Karpas-422 (cell line): ENCODE data around the gene ARHGDIA. TPM values are rescaled to one million over a fixed set of nuclear protein-coding genes. Genes with fewer than 3 reads are reported as not detected.

Experiments used
- DNase-seq: peaks from one replicate; pipeline ENCODE4 v3.0.0-alpha.2; 2015
- H2AFZ ChIP-seq: fragments of 200-600 bp; sonication (generic); 2 replicates; pipeline ENCODE4 v1.6.1; 2014; ENCODE audit warnings: antibody characterized with exemption, low read length, mixed read lengths
- H3K27ac ChIP-seq: fragments of 200-600 bp; sonication (generic); 2 replicates; pipeline ENCODE4 v1.5.1; 2014; ENCODE audit warnings: mild to moderate bottlenecking, low read length, moderate library complexity
- H3K27me3 ChIP-seq: fragments of 200-600 bp; sonication (generic); 2 replicates; pipeline ENCODE4 v1.6.1; 2014; ENCODE audit warnings: low read length, mixed read lengths
- H3K36me3 ChIP-seq: fragments of 200-600 bp; sonication (generic); 2 replicates; pipeline ENCODE4 v1.6.1; 2014; ENCODE audit warnings: low read length, mixed read lengths; ENCODE audit not compliant: insufficient read depth
- H3K4me1 ChIP-seq: fragments of 200-600 bp; sonication (generic); 2 replicates; pipeline ENCODE4 v1.6.1; 2014; ENCODE audit warnings: mild to moderate bottlenecking, low read length, mixed read lengths
- H3K4me2 ChIP-seq: fragments of 200-600 bp; sonication (generic); 2 replicates; pipeline ENCODE4 v1.6.1; 2014; ENCODE audit warnings: low read length, low read depth, mild to moderate bottlenecking; ENCODE audit not compliant: poor library complexity, severe bottlenecking
- H3K4me3 ChIP-seq: fragments of 200-600 bp; sonication (generic); 2 replicates; pipeline ENCODE4 v1.5.1; 2014; ENCODE audit warnings: mild to moderate bottlenecking, antibody characterized with exemption, low read length, mixed read lengths
- H3K79me2 ChIP-seq: fragments of 200-600 bp; sonication (generic); 2 replicates; pipeline ENCODE4 v1.6.1; 2014; ENCODE audit warnings: mild to moderate bottlenecking, low read length, mixed read lengths
- H3K9ac ChIP-seq: fragments of 200-600 bp; sonication (generic); 2 replicates; pipeline ENCODE4 v1.6.0; 2014; ENCODE audit warnings: low read length
- H3K9me2 ChIP-seq: fragments of 200-600 bp; sonication (generic), shearing (Covaris generic); replicated peaks from 2 replicates; pipeline ENCODE4 v1.6.0; 2014; ENCODE audit warnings: mild to moderate bottlenecking, low read length, moderate library complexity; ENCODE audit not compliant: insufficient read depth
- H3K9me3 ChIP-seq: fragments of 300-700, 200-600 bp; sonication (generic); 2 replicates; pipeline ENCODE4 v1.6.1; 2014; ENCODE audit warnings: low read length, mixed read lengths
- H4K20me1 ChIP-seq: fragments of 200-600 bp; sonication (generic); 2 replicates; pipeline ENCODE4 v1.6.1; 2014; ENCODE audit warnings: mild to moderate bottlenecking, antibody characterized with exemption, low read length, low read depth; ENCODE audit not compliant: insufficient read depth
- total RNA-seq: library from RNA; depleted of rRNA; stranded (reverse); fragments of >200 nt; shearing (Covaris generic); gene quantifications from 2 replicates; pipeline ENCODE4 v1.2.3, GENCODE V29; 2014; ENCODE audit warnings: low replicate concordance

ARHGDIA gene
- total RNA-seq, 1 experiment from 2014 or later, result 68.5 TPM

DNA sequence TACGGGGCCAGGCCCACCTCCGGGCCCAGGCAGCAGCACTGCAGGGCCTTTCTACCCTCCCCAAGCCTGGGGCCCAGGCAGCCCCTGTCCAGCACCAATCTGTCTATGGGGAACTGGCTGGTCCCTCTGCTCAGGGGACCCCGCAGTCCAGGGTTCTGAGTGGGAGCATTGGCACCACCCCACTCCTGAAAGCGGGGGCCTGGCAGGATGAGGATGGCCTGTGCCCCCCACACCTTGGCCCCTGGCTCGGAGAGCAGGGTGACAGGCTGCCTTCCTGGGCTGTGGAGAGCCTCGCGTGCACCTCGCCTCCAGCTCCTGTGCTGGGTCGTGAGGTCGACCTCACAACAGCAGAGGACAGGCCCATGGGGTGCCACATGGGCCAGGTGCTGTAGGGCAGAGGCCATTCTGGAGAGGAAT lies 32.3 kb upstream of the ARHGDIA start:
- Histone ChIP-seq H4K20me1 (0 out of 2 replicates have a peak, but pooled peaks cover 14% of the 10 kb centered on the region), H3K27ac (no peak overlapping the region), H3K27me3 (no peaks in the 10 kb centered on the region), H3K79me2 (no peaks in the 10 kb centered on the region), H3K9me2 (no peaks in the 10 kb centered on the region), H3K4me2 (no peak overlapping the region), H3K9me3 (no peaks in the 10 kb centered on the region), H3K4me1 (no peaks in the 10 kb centered on the region; the same call in 1 of the 2 replicates), H3K4me3 (no peak overlapping the region), H2AFZ (no peak overlapping the region), H3K36me3 (no peaks in the 10 kb centered on the region), H3K9ac (no peak overlapping the region)
- no peak for DNase-seq

DNA sequence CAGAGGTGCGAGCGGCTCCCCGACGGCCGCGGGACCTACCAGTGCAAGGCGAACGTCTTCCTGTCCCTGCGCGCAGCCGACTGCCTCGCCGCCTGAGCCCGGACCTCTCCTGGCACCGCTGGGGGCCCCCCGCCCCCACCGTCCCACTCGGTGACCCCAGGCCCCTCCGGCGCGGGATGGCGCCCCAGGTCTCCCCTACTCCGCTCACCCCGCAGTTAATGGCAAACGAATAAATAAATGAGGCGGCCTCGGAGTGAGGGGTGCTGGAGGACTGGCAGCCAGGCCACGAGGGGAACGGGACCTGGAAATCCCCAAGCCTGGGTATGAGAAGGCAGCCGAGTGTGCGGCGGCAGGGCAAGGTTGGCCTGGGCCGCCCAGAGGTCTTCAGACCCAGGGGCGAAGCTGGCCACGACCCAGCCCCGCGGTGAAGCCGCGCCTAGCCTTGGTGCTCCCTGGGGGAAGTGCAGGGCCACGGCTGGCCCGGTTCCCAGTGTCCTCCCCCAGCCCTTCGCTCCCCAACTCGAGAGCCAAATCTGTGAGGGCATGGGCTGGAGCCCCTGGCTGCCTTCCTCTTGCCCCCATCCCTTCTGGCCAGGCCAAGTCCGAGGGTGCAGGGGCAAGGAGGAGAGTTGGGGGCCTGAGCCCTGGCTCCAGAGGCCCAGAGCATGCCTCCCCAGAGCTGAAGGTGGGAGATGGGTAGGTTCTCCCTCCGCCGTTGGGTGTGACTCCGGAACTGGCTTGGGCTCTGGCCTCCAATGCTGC lies 31.7 kb upstream of the ARHGDIA start:
- Histone ChIP-seq H3K27me3 (no peaks in the 10 kb centered on the region), H3K4me2 (no peak overlapping the region), H4K20me1 (0 out of 2 replicates have a peak, but pooled peaks cover 14% of the 10 kb centered on the region), H3K4me3 (no peak overlapping the region), H3K79me2 (no peaks in the 10 kb centered on the region), H3K36me3 (no peaks in the 10 kb centered on the region), H3K4me1 (no peaks in the 10 kb centered on the region; the same call in 1 of the 2 replicates), H2AFZ (no peak overlapping the region), H3K9me3 (no peaks in the 10 kb centered on the region), H3K9me2 (no peaks in the 10 kb centered on the region), H3K27ac (no peak overlapping the region), H3K9ac (no peak overlapping the region)
- no peak for DNase-seq

DNA sequence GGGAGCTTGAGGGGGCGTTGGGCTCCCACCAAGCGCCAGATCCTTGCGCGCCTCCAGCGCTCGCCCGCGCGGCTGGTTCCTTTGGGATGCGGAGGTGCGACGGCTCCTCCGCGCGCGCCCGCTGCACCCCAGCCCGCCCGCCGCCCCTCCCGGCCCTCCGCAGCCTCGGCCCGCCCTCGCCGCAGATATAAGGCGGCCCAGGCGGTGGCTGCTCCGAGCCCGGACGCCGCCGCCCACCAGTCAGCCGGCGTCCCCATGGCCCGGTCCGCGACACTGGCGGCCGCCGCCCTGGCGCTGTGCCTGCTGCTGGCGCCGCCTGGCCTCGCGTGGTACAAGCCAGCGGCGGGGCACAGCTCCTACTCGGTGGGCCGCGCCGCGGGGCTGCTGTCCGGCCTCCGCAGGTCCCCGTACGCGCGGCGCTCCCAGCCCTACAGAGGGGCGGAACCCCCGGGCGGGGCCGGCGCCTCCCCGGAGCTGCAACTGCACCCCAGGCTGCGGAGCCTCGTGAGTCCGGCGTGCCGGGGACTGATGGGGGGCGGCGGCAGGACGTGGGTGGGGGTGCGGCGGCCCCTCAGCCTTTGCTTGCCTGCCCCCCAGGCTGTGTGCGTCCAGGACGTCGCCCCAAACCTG lies 31.0 kb upstream of the ARHGDIA start, which contains the start of gene NPB:
TSS of gene NPB (plus strand) at position 216 of the 630 bp plus-strand sequence. CDS start at position 256, 40 bp downstream.
- H3K79me2 ChIP-seq, result no peaks in the 10 kb centered on the region
- H2AFZ ChIP-seq, result no peak within 1 kb of the TSS
- no peaks in the 10 kb centered on the region for H3K9me2 ChIP-seq
- H3K36me3 ChIP-seq, result no peaks in the 10 kb centered on the region
- H3K4me2 ChIP-seq, result no peak within 1 kb of the TSS
- H3K27ac ChIP-seq, result no peak within 1 kb of the TSS
- no peaks in the 10 kb centered on the region for H3K9me3 ChIP-seq
- no peaks in the 10 kb centered on the region; the same call in 1 of the 2 replicates for H3K4me1 ChIP-seq
- no peak within 1 kb of the TSS for H3K4me3 ChIP-seq
- H4K20me1 ChIP-seq, result 0 out of 2 replicates have a peak, but pooled peaks cover 14% of the 10 kb centered on the region
- H3K9ac ChIP-seq, result no peak within 1 kb of the TSS
- DNase-seq, result no peak
- no peaks in the 10 kb centered on the region for H3K27me3 ChIP-seq

GRCh38 chr17:81901167-81902022 lies 30.3 kb upstream of the ARHGDIA start:
- Histone ChIP-seq H3K79me2 (no peaks in the 10 kb centered on the region), H3K36me3 (no peaks in the 10 kb centered on the region), H3K9ac (no peak overlapping the region), H3K4me1 (no peaks in the 10 kb centered on the region; the same call in 1 of the 2 replicates), H3K4me3 (no peak overlapping the region), H3K9me2 (no peaks in the 10 kb centered on the region), H4K20me1 (0 out of 2 replicates have a peak, but pooled peaks cover 14% of the 10 kb centered on the region), H3K4me2 (no peak overlapping the region), H2AFZ (no peak overlapping the region), H3K9me3 (no peaks in the 10 kb centered on the region), H3K27ac (no peak overlapping the region), H3K27me3 (no peaks in the 10 kb centered on the region)
- no peak for DNase-seq

GRCh38 chr17:81900181-81900820 lies 29.2 kb upstream of the ARHGDIA start:
- Histone ChIP-seq H3K9ac (no peak overlapping the region), H2AFZ (no peak overlapping the region), H3K27me3 (no peaks in the 10 kb centered on the region), H3K9me3 (no peaks in the 10 kb centered on the region), H4K20me1 (0 out of 2 replicates have a peak, but pooled peaks cover 14% of the 10 kb centered on the region), H3K36me3 (no peaks in the 10 kb centered on the region), H3K4me2 (no peak overlapping the region), H3K4me3 (no peak overlapping the region), H3K9me2 (no peaks in the 10 kb centered on the region), H3K79me2 (no peaks in the 10 kb centered on the region), H3K4me1 (no peaks in the 10 kb centered on the region; the same call in 1 of the 2 replicates), H3K27ac (no peak overlapping the region)
- DNase-seq, result no peak

DNA sequence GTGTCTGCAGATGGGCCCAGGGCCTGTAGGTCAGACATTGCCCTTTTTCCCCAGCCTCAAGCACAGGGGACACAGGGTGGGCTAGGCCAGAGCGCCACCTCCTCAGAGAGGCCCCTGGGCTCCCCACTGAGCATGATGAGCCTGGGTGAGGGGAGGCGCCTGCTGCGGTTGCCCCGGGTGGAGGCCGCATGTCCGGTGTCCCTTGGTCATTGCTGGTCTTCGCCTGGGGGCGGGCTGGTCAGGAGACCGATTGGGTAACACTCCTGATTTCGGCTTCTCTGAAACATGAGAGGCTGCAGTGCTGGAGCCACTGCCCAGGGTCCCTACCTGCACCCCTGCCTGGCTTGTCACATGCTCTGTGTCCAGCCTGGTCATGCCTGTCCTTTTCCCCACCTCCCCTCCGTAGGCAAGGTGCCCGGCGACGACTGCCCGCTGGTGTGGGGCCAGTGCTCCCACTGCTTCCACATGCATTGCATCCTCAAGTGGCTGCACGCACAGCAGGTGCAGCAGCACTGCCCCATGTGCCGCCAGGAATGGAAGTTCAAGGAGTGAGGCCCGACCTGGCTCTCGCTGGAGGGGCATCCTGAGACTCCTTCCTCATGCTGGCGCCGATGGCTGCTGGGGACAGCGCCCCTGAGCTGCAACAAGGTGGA lies 28.5 kb upstream of the ARHGDIA start:
- H3K9me3 ChIP-seq, result no peaks in the 10 kb centered on the region
- H3K79me2 ChIP-seq, result no peaks in the 10 kb centered on the region
- no peak overlapping the region for H3K27ac ChIP-seq
- H2AFZ ChIP-seq, result no peak overlapping the region
- no peaks in the 10 kb centered on the region for H3K9me2 ChIP-seq
- DNase-seq, result no peak
- no peaks in the 10 kb centered on the region; the same call in 1 of the 2 replicates for H3K4me1 ChIP-seq
- no peak overlapping the region for H3K4me3 ChIP-seq
- no peak overlapping the region for H3K4me2 ChIP-seq
- H3K36me3 ChIP-seq, result no peaks in the 10 kb centered on the region
- no peak overlapping the region for H3K9ac ChIP-seq
- no peaks in the 10 kb centered on the region for H3K27me3 ChIP-seq
- 0 out of 2 replicates have a peak, but pooled peaks cover 14% of the 10 kb centered on the region for H4K20me1 ChIP-seq

GRCh38 chr17:81898885-81899284 lies 27.7 kb upstream of the ARHGDIA start:
- Histone ChIP-seq H3K9me3 (no peaks in the 10 kb centered on the region), H3K9me2 (no peaks in the 10 kb centered on the region), H4K20me1 (0 out of 2 replicates have a peak, but pooled peaks cover 14% of the 10 kb centered on the region), H3K36me3 (no peaks in the 10 kb centered on the region), H3K27me3 (no peaks in the 10 kb centered on the region), H3K4me3 (no peak overlapping the region), H3K9ac (no peak overlapping the region), H3K27ac (no peak overlapping the region), H2AFZ (no peak overlapping the region), H3K4me1 (no peaks in the 10 kb centered on the region; the same call in 1 of the 2 replicates), H3K79me2 (0 out of 2 replicates have a peak, but pooled peaks cover under 1% of the 10 kb centered on the region), H3K4me2 (no peak overlapping the region)
- no peak for DNase-seq
